Measurements from ENCODE around the gene LRPAP1.

LRPAP1 gene

DNA sequence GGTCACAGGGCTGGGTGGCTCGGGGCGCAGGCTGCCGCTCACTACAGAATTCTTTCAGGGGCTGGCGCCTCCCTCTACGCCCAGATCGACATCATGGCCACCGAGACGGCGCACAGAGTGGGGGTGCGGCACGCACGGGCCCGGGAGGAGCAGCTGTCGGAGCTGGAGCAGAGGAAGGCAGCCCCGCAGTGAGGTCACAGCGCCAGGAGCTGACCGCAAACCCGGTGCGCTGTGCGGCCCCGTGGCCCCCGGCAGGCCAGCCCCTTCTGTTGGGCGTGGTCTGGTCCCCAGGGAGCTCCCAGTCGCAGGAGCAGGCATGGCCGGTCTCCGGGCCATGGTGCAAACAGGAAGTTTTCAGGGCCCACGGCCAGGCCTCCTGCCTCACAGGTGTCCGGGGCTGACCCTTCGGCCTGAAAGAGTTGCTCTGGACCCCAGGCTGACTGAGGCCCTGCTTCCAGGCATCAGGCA is 31.6 kb downstream of the LRPAP1 start:
- no peak overlapping the region for H3K27ac ChIP-seq
- TF ChIP-seq CTCF (IDR thresholded peaks at IDR 0.05; ENCODE audit: low read depth, low read length, missing control alignments), result no peak
- in situ Hi-C loops (cut with HindIII; ENCODE audit: low pct_ligation_motif_present, low sequenced_read_pairs), result no loop called here
- H3K27me3 ChIP-seq (replicated peaks), result no peaks in the 10 kb centered on the region
- no peak for DNase-seq
- H3K4me3 ChIP-seq (ENCODE audit: low read depth, low read length), result no peak overlapping the region
- no peaks in the 10 kb centered on the region for H3K36me3 ChIP-seq (replicated peaks)

DNA sequence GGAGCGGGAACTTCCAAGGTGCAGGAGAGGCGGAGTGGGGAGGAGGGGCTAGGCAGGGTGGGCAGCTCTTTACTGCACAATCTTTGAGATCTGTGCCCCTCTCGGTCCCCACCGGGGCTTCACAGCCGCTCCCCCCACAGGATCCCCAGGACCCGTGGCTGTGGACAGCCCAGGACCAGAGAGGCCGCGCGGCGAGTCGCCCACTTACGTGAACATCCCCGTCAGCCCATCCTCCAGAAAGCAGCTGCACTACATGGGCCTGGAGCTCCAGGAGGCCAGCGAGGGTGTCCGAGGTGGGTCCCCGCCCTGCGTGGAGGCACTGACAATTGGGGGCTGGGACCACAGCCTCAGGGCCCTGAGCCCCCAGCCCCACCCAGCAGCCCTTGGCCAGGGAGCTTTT is 32.1 kb downstream of the LRPAP1 start:
- H3K27ac ChIP-seq, result no peak overlapping the region
- H3K27me3 ChIP-seq (replicated peaks), result no peaks in the 10 kb centered on the region
- no peak overlapping the region for H3K4me3 ChIP-seq (ENCODE audit: low read depth, low read length)
- no peaks in the 10 kb centered on the region for H3K36me3 ChIP-seq (replicated peaks)
- in situ Hi-C loops (cut with HindIII; ENCODE audit: low pct_ligation_motif_present, low sequenced_read_pairs), result no loop called here
- no peak for DNase-seq
- no peak for TF ChIP-seq CTCF (IDR thresholded peaks at IDR 0.05; ENCODE audit: low read depth, low read length, missing control alignments)

DNA sequence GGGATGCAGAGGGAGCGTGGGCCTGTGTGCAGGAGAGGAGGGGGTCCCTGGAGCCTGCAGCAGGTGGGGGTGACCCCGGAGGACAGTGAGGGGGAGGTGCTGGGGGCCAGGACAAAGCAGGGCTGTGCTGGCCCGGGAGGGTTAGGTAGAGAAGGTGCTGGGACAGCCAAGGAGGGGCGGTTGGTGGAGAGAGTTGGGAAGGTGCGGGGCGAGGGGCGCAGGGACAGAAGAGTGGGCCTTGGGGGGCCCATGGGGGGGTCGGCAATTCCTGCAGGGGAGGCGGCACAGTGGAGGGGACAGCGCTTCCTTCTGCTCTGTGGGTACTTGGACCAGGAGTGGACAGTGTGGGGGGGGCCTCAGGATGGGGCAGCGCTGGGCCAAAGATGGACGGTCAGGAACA is 32.5 kb downstream of the LRPAP1 start:
- Histone ChIP-seq H3K36me3 (replicated peaks) (no peaks in the 10 kb centered on the region), H3K27me3 (replicated peaks) (no peaks in the 10 kb centered on the region)

DNA sequence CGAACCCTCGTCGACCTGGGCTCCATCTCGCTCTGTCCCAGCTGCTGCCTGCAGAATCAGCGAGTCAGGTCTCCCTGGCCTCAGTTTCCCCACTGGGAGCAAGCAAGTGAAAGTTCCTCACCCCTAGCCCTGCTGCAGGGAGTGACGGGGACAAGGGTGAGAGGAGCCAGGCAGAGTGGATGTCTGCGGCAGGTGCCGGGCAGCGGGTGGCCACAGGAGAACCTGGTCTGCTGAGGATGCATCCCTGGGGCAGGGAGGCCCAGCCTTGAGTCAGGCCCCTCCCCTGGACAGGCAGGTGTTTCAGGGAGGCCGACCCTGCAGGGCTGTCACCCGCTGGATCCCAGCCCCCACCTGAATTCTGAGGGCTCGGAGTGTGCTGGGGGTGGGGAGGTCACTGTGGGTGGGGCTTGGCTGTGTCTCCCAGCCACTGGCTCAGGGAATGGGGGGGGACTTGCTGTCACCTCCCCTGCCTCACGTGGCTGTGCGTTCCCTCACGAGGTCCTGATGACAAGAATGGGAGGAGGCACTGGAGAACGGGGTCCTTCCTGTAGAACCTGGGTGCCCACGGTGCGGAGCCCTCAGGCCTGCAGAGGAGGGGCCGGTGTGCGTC is 33.2 kb downstream of the LRPAP1 start:
- no peak overlapping the region for H3K4me3 ChIP-seq (ENCODE audit: low read depth, low read length)
- no peak for DNase-seq
- in situ Hi-C loops (cut with HindIII; ENCODE audit: low pct_ligation_motif_present, low sequenced_read_pairs), result no loop called here
- H3K27ac ChIP-seq, result no peak overlapping the region
- no peak for TF ChIP-seq CTCF (IDR thresholded peaks at IDR 0.05; ENCODE audit: low read depth, low read length, missing control alignments)
- peaks cover 2% of the 10 kb centered on the region for H3K27me3 ChIP-seq (replicated peaks)
- H3K36me3 ChIP-seq (replicated peaks), result no peaks in the 10 kb centered on the region

More for the DNA sequence above, 32.5 kb downstream of the LRPAP1 start:
- H3K27ac ChIP-seq, result no peak overlapping the region
- no peak for DNase-seq
- H3K4me3 ChIP-seq (ENCODE audit: low read depth, low read length), result no peak overlapping the region
- in situ Hi-C loops (cut with HindIII; ENCODE audit: low pct_ligation_motif_present, low sequenced_read_pairs), result no loop called here
- no peak for TF ChIP-seq CTCF (IDR thresholded peaks at IDR 0.05; ENCODE audit: low read depth, low read length, missing control alignments)

- Histone ChIP-seq H3K36me3 (replicated peaks) (no peaks in the 10 kb centered on the region), H3K4me3 (ENCODE audit: low read depth, low read length) (no peak overlapping the region), H3K27me3 (replicated peaks) (peaks cover 4% of the 10 kb centered on the region), H3K27ac (no peak overlapping the region)
- no peak for DNase-seq
- in situ Hi-C loops (cut with HindIII; ENCODE audit: low pct_ligation_motif_present, low sequenced_read_pairs), result no loop called here
- no peak for TF ChIP-seq CTCF (IDR thresholded peaks at IDR 0.05; ENCODE audit: low read depth, low read length, missing control alignments)
Measured at GRCh38 chr4:3498407-3498806, 33.8 kb downstream of the LRPAP1 start.
